GM18951 (cell line): Measurements from ENCODE around the gene PLOD2.

ENCODE experiments used
- POLR2A ChIP-seq: IDR thresholded peaks from 4 replicates; pipeline ENCODE4 v1.6.1; 2011; ENCODE audit warnings: mild to moderate bottlenecking; ENCODE audit not compliant: insufficient read length, insufficient read depth; ENCODE audit errors: extremely low read depth
- in situ Hi-C: fragments of 300-500 bp; cut with MboI; formaldehyde crosslinking; loops from one replicate; pipeline ENCODE4 v1.12.0; 2022; ENCODE audit warnings: low sequenced_read_pairs, mixed read lengths, inconsistent platforms; ENCODE audit not compliant: unreplicated experiment

The PLOD2 gene

DNA sequence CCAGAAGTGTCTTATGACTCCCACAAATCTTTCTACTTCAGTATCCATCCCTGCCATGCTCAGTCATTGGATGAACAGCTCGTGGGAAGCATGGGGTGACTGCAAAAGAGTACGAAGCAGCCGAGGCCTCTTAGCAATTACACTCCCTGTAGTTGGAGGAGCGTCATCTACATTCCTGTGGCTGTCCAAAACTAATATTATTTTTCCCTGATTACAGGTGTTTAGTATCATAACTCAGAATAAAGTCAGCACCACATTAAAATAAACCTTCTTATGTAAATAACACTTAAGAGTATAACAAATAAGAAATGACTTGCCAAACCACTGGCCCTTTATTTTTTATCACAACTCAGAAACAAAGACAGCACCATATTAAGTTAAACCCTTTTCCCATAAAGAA is 141.5 kb downstream of the PLOD2 start:
- no peak for TF ChIP-seq POLR2A
- in situ Hi-C loops = no loop called here
